GM23338 (cell line): ENCODE data around the gene PCDHB12.

Source experiments
- CREB1 ChIP-seq: fragments of 250-450 bp; sonication (Bioruptor Pico); IDR thresholded peaks from 2 replicates; pipeline ENCODE4 v1.5.0; 2020; ENCODE audit warnings: low read depth, mild to moderate bottlenecking, moderate library complexity
- CTCF ChIP-seq, 2 experiments: fragments of 200-600 bp in 1 of 2; sonication (generic) in 1 of 2; conservative IDR thresholded peaks; 2 replicates each; pipeline versions ENCODE4 v1.5.1 to v1.6.1; 2016 to 2017; ENCODE audit warnings: antibody characterized with exemption in 2 of 2, low read depth in 2 of 2, mild to moderate bottlenecking in 2 of 2, moderate library complexity in 1 of 2
- EZH2 ChIP-seq: fragments of 200-600 bp; sonication (generic); IDR thresholded peaks from one replicate; pipeline ENCODE4 v1.8.0; 2017; ENCODE audit warnings: antibody characterized with exemption, mild to moderate bottlenecking, low read depth; ENCODE audit not compliant: unreplicated experiment
- EZH2phosphoT487 ChIP-seq: fragments of 200-600 bp; sonication (generic); IDR thresholded peaks from one replicate; pipeline ENCODE4 v1.8.1; 2018; ENCODE audit warnings: antibody characterized with exemption; ENCODE audit not compliant: unreplicated experiment
- JUNB ChIP-seq: IDR thresholded peaks from one replicate; pipeline ENCODE4 v1.6.1; 2016; ENCODE audit warnings: antibody characterized with exemption; ENCODE audit not compliant: unreplicated experiment
- NANOG ChIP-seq: IDR thresholded peaks from 2 replicates; pipeline ENCODE4 v1.6.1; 2016; ENCODE audit warnings: antibody characterized with exemption, borderline replicate concordance
- POLR2AphosphoS5 ChIP-seq: IDR thresholded peaks from 2 replicates; pipeline ENCODE4 v1.6.1; 2016; ENCODE audit warnings: antibody characterized with exemption, low read depth
- REST ChIP-seq: IDR thresholded peaks from one replicate; pipeline ENCODE4 v1.6.1; 2018; ENCODE audit warnings: antibody characterized with exemption; ENCODE audit not compliant: unreplicated experiment
- STAT1 ChIP-seq: IDR thresholded peaks from one replicate; pipeline ENCODE4 v1.6.1; 2016; ENCODE audit warnings: antibody characterized with exemption; ENCODE audit not compliant: unreplicated experiment
- ZNF114 ChIP-seq: fragments of 250-450 bp; sonication (Bioruptor Pico); IDR thresholded peaks from 2 replicates; pipeline ENCODE4 v1.5.0; 2020; ENCODE audit warnings: mild to moderate bottlenecking, moderate library complexity

DNA sequence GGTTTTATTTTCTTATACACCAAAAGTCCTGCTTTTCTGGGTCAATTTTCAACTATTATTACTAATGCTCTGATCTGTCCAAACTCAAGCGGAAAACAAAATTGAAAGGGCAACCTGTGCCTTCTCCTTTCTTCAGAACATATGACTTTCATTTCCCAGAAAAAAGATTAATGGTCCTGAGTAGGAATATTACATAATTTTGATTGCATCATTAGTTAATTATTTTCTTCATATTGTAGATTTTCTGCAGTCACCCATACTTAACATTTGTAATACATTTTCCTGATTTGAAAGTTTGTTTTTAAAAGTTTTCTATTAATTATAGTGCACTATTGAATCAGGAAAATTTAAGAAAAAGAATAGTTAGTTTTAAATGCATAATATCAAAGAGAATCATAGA, 32.6 kb upstream of the PCDHB12 start:
- TF ChIP-seq JUNB = no peak
- TF ChIP-seq CTCF (conservative IDR thresholded peaks at IDR 0.05; ENCODE audit: low read depth in 2 of 2) = no peak
- no peak for TF ChIP-seq CREB1
- no peak for TF ChIP-seq EZH2phosphoT487
- no peak for TF ChIP-seq ZNF114 (CRISPR knock-in tag)
- TF ChIP-seq STAT1 = no peak
- TF ChIP-seq REST = no peak
- no peak for TF ChIP-seq EZH2
- TF ChIP-seq POLR2AphosphoS5 = no peak
- TF ChIP-seq NANOG = no peak
